HL-60 (cell line): ENCODE results near the gene ASCL1.

ENCODE experiments used
- DNase-seq, 2 experiments: peaks; one replicate each; pipeline ENCODE4 v3.0.0-alpha.2; 2010 to 2020; ENCODE audit warnings: low read depth in 1 of 2, low spot score in 1 of 2
- H3K27ac ChIP-seq: fragments of 250-450 bp; sonication (Bioruptor Pico); replicated peaks from 2 replicates; pipeline ENCODE4 v1.5.1; 2020; ENCODE audit warnings: mild to moderate bottlenecking, moderate library complexity
- H3K27me3 ChIP-seq: fragments of 250-450 bp; sonication (Bioruptor Pico); 2 replicates; pipeline ENCODE4 v1.5.1; 2021; ENCODE audit warnings: mild to moderate bottlenecking, moderate library complexity; ENCODE audit not compliant: insufficient read depth, poor library complexity, severe bottlenecking
- H3K4me3 ChIP-seq: replicated peaks from 2 replicates; pipeline ENCODE4 v1.5.1; 2011; ENCODE audit warnings: mild to moderate bottlenecking, control low read depth, low read length; ENCODE audit not compliant: insufficient read depth
- CTCF ChIP-seq: IDR thresholded peaks from one replicate; pipeline ENCODE4 v1.5.1; 2011; ENCODE audit warnings: low read length, control low read depth, inconsistent platforms; ENCODE audit not compliant: insufficient read depth
- GABPA ChIP-seq: IDR thresholded peaks from 2 replicates; pipeline ENCODE4 v1.6.1; 2012; ENCODE audit warnings: low read depth
- POLR2AphosphoS5 ChIP-seq: IDR thresholded peaks from 2 replicates; pipeline ENCODE4 v1.6.1; 2012; ENCODE audit warnings: low read depth
- REST ChIP-seq: IDR thresholded peaks from 2 replicates; pipeline ENCODE4 v1.6.1; 2012; ENCODE audit warnings: low read depth; ENCODE audit not compliant: insufficient replicate concordance
- SPI1 ChIP-seq: IDR thresholded peaks from 2 replicates; pipeline ENCODE4 v1.6.1; 2012; ENCODE audit warnings: low read depth, mild to moderate bottlenecking, borderline replicate concordance

ASCL1 gene

GRCh38 chr12:102954134-102954533, 3.3 kb upstream of the ASCL1 start:
- no peak overlapping the region for H3K4me3 ChIP-seq
- no peak for DNase-seq
- no peak overlapping the region for H3K27ac ChIP-seq
- TF ChIP-seq REST (no peak), CTCF (no peak), SPI1 (no peak), GABPA (no peak)
- peaks cover 57% of the 10 kb centered on the region for H3K27me3 ChIP-seq

- Histone ChIP-seq H3K27me3 (peaks cover 61% of the 10 kb centered on the region), H3K4me3 (no peak overlapping the region), H3K27ac (no peak overlapping the region)
- TF ChIP-seq CTCF (no peak), GABPA (no peak), POLR2AphosphoS5 (no peak), REST (no peak), SPI1 (no peak)
- DNase-seq: no peak
Measured at GRCh38 chr12:102955926-102956737, 1.3 kb upstream of the ASCL1 start.

GRCh38 chr12:102956738-102957327, 641 bp upstream of the ASCL1 start:
- H3K27ac ChIP-seq: no peak overlapping the region
- peaks cover 66% of the 10 kb centered on the region for H3K27me3 ChIP-seq
- DNase-seq: no peak
- TF ChIP-seq GABPA (no peak), POLR2AphosphoS5 (no peak), SPI1 (no peak), REST (no peak), CTCF (no peak)
- no peak overlapping the region for H3K4me3 ChIP-seq
